Liver (tissue), 3 donors: ENCODE results near the gene P2RY14.

Experiments used
- ATF3 ChIP-seq: IDR thresholded peaks from 2 replicates; pipeline ENCODE4 v1.6.1; 2016; ENCODE audit warnings: antibody characterized with exemption
- CTCF ChIP-seq: fragments of 150-350 bp; IDR thresholded peaks from 2 replicates; pipeline ENCODE4 v1.5.1; 2017; ENCODE audit warnings: improper control_type of control experiment, low read depth, low read length; ENCODE audit not compliant: missing input control
- GABPA ChIP-seq, 2 donors: IDR thresholded peaks in 1 of 2; conservative IDR thresholded peaks in 1 of 2; 2 replicates each; pipeline ENCODE4 v1.6.1; 2016; ENCODE audit warnings: antibody characterized with exemption in 2 of 2, mild to moderate bottlenecking in 1 of 2, moderate library complexity in 1 of 2
- JUND ChIP-seq, 2 donors: IDR thresholded peaks; 2 replicates each; pipeline ENCODE4 v1.6.1; 2016; ENCODE audit warnings: antibody characterized with exemption in 2 of 2
- MAX ChIP-seq: IDR thresholded peaks from 2 replicates; pipeline ENCODE4 v1.6.1; 2016; ENCODE audit warnings: antibody characterized with exemption
- NR2F2 ChIP-seq: IDR thresholded peaks from 2 replicates; pipeline ENCODE4 v1.6.1; 2016; ENCODE audit warnings: antibody characterized with exemption
- RAD21 ChIP-seq, 2 donors: IDR thresholded peaks; 2 replicates each; pipeline ENCODE4 v1.6.1; 2016; ENCODE audit warnings: antibody characterized with exemption in 2 of 2, mild to moderate bottlenecking in 2 of 2
- REST ChIP-seq: IDR thresholded peaks from 2 replicates; pipeline ENCODE4 v1.6.1; 2016; ENCODE audit warnings: antibody characterized with exemption, mild to moderate bottlenecking
- SP1 ChIP-seq: IDR thresholded peaks from 2 replicates; pipeline ENCODE4 v1.6.1; 2018; ENCODE audit warnings: antibody characterized with exemption, mild to moderate bottlenecking
- TAF1 ChIP-seq: conservative IDR thresholded peaks from 2 replicates; pipeline ENCODE4 v1.6.1; 2016; ENCODE audit warnings: antibody characterized with exemption, mild to moderate bottlenecking
- ZBTB33 ChIP-seq: IDR thresholded peaks from 2 replicates; pipeline ENCODE4 v1.6.1; 2016; ENCODE audit warnings: antibody characterized with exemption
- donor health status: healthy.
- donor health status: healthy.

- TF ChIP-seq CTCF (no peak), REST (no peak), SP1 (no peak), TAF1 (no peak), RAD21 (IDR thresholded peaks at IDR 0.05) (no peak), JUND (IDR thresholded peaks at IDR 0.05) (no peak), ZBTB33 (no peak), ATF3 (no peak), GABPA (IDR thresholded peaks at IDR 0.05 in 1 of 2, conservative IDR thresholded peaks at IDR 0.05 in 1 of 2) (no peak), MAX (no peak), NR2F2 (no peak)
These were observed 31.2 kb upstream of the P2RY14 start for GRCh38 chr3:151309566-151309965.
